Spleen (tissue), 7 donors: ENCODE measurements around the gene OR56A4.

ENCODE experiments used
- CTCF ChIP-seq, 11 experiments: fragments of 200-600 bp in 7 of 11; fragments of 450-650 bp in 4 of 11; sonication (generic) in 4 of 11; IDR thresholded peaks in 8 of 11; conservative IDR thresholded peaks in 3 of 11; 1 replicate in 7 of 11; 2 replicates in 4 of 11; pipeline versions ENCODE4 v1.4.0 to v1.8.0; 2016 to 2021; ENCODE audit warnings: antibody characterized with exemption in 11 of 11, inconsistent platforms in 4 of 11, mild to moderate bottlenecking in 1 of 11
- POLR2A ChIP-seq, 3 donors: fragments of 450-650 bp; IDR thresholded peaks; one replicate each; pipeline ENCODE4 v1.5.1; 2017; ENCODE audit warnings: antibody characterized with exemption in 3 of 3, mild to moderate bottlenecking in 1 of 3
- POLR2AphosphoS5 ChIP-seq, 3 donors: sonication (generic); formaldehyde crosslinking; IDR thresholded peaks; one replicate each; pipeline ENCODE4 v1.5.1; 2017; ENCODE audit warnings: antibody characterized with exemption in 3 of 3
- donor health status: DM: no; HTN: no; CAD: no; lungs with moderate emphysema.
- donor health status: DM: no; HTN: no; CAD: no.
- donor health status: DM: no; HTN: no; CAD: no.

GRCh38 chr11:6022956-6023355 is 16.2 kb upstream of the OR56A4 start:
- TF ChIP-seq CTCF (IDR thresholded peaks at IDR 0.05 in 8 of 11, conservative IDR thresholded peaks at IDR 0.05 in 3 of 11): peak; percentile 30 to 68 (median 39)
- TF ChIP-seq POLR2A (IDR thresholded peaks at IDR 0.05): no peak
- TF ChIP-seq POLR2AphosphoS5 (IDR thresholded peaks at IDR 0.05): no peak
